ENCODE data around the gene MED23. TPM values are rescaled to one million over a fixed set of nuclear protein-coding genes. Genes with fewer than 3 reads are reported as not detected.

The MED23 gene
- total and polyA plus RNA-seq, 9 of the 15 experiments (the other 6 are each of a cell fraction or from before 2014, with no cell fraction given): 13.7 to 61.2 (median 27.2) TPM

- H3K9me3 ChIP-seq (replicated peaks; ENCODE audit: control insufficient read depth, insufficient read depth, low read depth, low read length): no peaks in the 10 kb centered on the region
- peaks cover 81% of the 10 kb centered on the region for H3K36me3 ChIP-seq (ENCODE audit: control insufficient read depth, insufficient read depth, low read length)
- no peak overlapping the region for H2AFZ ChIP-seq (ENCODE audit: low read depth, low read length)
- in situ Hi-C loops (cut with MboI): no loop called here
- no peak overlapping the region for H3K9ac ChIP-seq (ENCODE audit: insufficient read depth in 1 of 2, low read depth in 2 of 2, low read length in 2 of 2)
- H3K27ac ChIP-seq (ENCODE audit: extremely low read depth, low read depth, low read length): no peak overlapping the region
- ChIA-PET CTCF (ENCODE audit: low intra/inter-chr PET ratio) (no interaction called here), POLR2A (no interaction called here)
- no peak for DNase-seq (ENCODE audit: extremely low read depth in 1 of 4, low spot score in 3 of 4)
- H3K4me3 ChIP-seq: no peak overlapping the region
- no peak for TF ChIP-seq KLF13 (tag; IDR thresholded peaks at IDR 0.05; ENCODE audit: borderline replicate concordance, low read depth)
- TF ChIP-seq PPARD (CRISPR knock-in tag; IDR thresholded peaks at IDR 0.05): no peak
- no peak for TF ChIP-seq ZNF143 (CRISPR knock-in tag; IDR thresholded peaks at IDR 0.05)
- TF ChIP-seq TRIM25 (IDR thresholded peaks at IDR 0.05; ENCODE audit: borderline replicate concordance): no peak
- TF ChIP-seq SRF (CRISPR knock-in tag; IDR thresholded peaks at IDR 0.05): no peak
- no peak for TF ChIP-seq UBTF (IDR thresholded peaks at IDR 0.05; ENCODE audit: borderline replicate concordance in 1 of 2, low read depth in 2 of 2, low read length in 2 of 2)
- no peak for TF ChIP-seq ZNF511 (CRISPR knock-in tag; IDR thresholded peaks at IDR 0.05)
- no peak for TF ChIP-seq KHSRP (IDR thresholded peaks at IDR 0.05)
- TF ChIP-seq E2F1 (CRISPR knock-in tag; IDR thresholded peaks at IDR 0.05): no peak
- TF ChIP-seq DLX4 (CRISPR knock-in tag; IDR thresholded peaks at IDR 0.05): no peak
- TF ChIP-seq SRSF3 (IDR thresholded peaks at IDR 0.05; ENCODE audit: insufficient read depth, low read length): no peak
- no peak for TF ChIP-seq HNRNPUL1 (IDR thresholded peaks at IDR 0.05; ENCODE audit: low read length)
- no peak for TF ChIP-seq TAF1 (IDR thresholded peaks at IDR 0.05; ENCODE audit: control insufficient read depth, extremely low read depth, insufficient read depth, low read length, severe bottlenecking)
- no peak for TF ChIP-seq EHMT2 (IDR thresholded peaks at IDR 0.05)
- TF ChIP-seq MAZ (CRISPR knock-in tag; conservative IDR thresholded peaks at IDR 0.05 in 1 of 2, IDR thresholded peaks at IDR 0.05 in 1 of 2): no peak
- intact Hi-C loops (cut with micrococcal nuclease): no loop called here
- no peaks in the 10 kb centered on the region for H3K79me2 ChIP-seq (ENCODE audit: control insufficient read depth, insufficient read depth, low read length)
- H3K4me2 ChIP-seq (ENCODE audit: insufficient read depth, low read length): no peak overlapping the region
- no peaks in the 10 kb centered on the region for H3K4me1 ChIP-seq (replicated peaks in 1 of 2; ENCODE audit: control insufficient read depth in 2 of 2, insufficient read depth in 2 of 2, low read length in 2 of 2)
- no TSS peak for BruUV-seq (replicated peaks)
- no peak for FAIRE-seq
- no peaks in the 10 kb centered on the region for H3K27me3 ChIP-seq (ENCODE audit: control insufficient read depth in 2 of 2, insufficient read depth in 2 of 2, low read length in 2 of 2)
- no peaks in the 10 kb centered on the region for H4K20me1 ChIP-seq (replicated peaks; ENCODE audit: control insufficient read depth, insufficient read depth, low read length)
- ATAC-seq: no peak
- no peaks in the 10 kb centered on the region for H3K9me1 ChIP-seq (ENCODE audit: control insufficient read depth, insufficient read depth, low read length)
- 87% methylated on average over 4 of the region's 4 CpGs for WGBS (ENCODE audit: insufficient coverage, low coverage, missing lambda C conversion rate)
Observed at GRCh38 chr6:131587909-131588308, 40.1 kb downstream of the MED23 start.
